IMR-90 (cell line): ENCODE data around the gene FAM229A. TPM values are rescaled to one million over a fixed set of nuclear protein-coding genes. Genes with fewer than 3 reads are reported as not detected.
A peak's percentile ranks its signal among the peaks of the same experiment; 100 is the strongest.

Source experiments
- ATAC-seq: fragments of 200-7000 bp; cut with Tn5 transposase; 2 replicates; pipeline ENCODE4 v1.9.1; 2020; ENCODE audit warnings: low read depth, mild to moderate bottlenecking, moderate library complexity
- BruUV-seq: library from RNA; stranded (reverse); fragments of 400-500 nt; replicated peaks from 2 replicates; lab custom pipeline; 2021; lab: Mats Ljungman, UMichigan
- CTCF ChIA-PET: fragments of 300-600 bp; formaldehyde crosslinking; extraction: SDS; loops from one replicate; lab custom pipeline; 2021; ENCODE audit warnings: antibody characterized with exemption; lab: Yijun Ruan, JAX
- POLR2A ChIA-PET: fragments of 300-600 bp; sonication (Branson Sonifier 250); formaldehyde crosslinking; loops from one replicate; lab custom pipeline; 2022; ENCODE audit warnings: antibody characterized with exemption; ENCODE audit not compliant: unreplicated experiment; lab: Charles Lee
- DNase-seq: peaks from one replicate; pipeline ENCODE4 v3.0.0; 2013
- H2AFZ ChIP-seq: replicated peaks from 2 replicates; pipeline ENCODE3; 2013; ENCODE audit warnings: low read length, mild to moderate bottlenecking; ENCODE audit not compliant: poor library complexity
- H2AK5ac ChIP-seq: 2 replicates; pipeline ENCODE4 v1.6.1; 2013; ENCODE audit warnings: low read depth, low read length, inconsistent platforms
- H2AK9ac ChIP-seq: replicated peaks from 2 replicates; pipeline ENCODE3; 2013; ENCODE audit warnings: mild to moderate bottlenecking, low read depth, low read length, moderate library complexity; ENCODE audit not compliant: poor library complexity
- H2BK120ac ChIP-seq: 2 replicates; pipeline ENCODE4 v1.6.1; 2013; ENCODE audit warnings: low read depth, low read length, inconsistent platforms
- H2BK15ac ChIP-seq: 3 replicates; pipeline ENCODE4 v1.6.1; 2013; ENCODE audit warnings: low read depth, low read length, inconsistent platforms
- H2BK20ac ChIP-seq: 2 replicates; pipeline ENCODE4 v1.6.1; 2013; ENCODE audit warnings: low read depth, mild to moderate bottlenecking, inconsistent platforms, low read length, moderate library complexity
- H2BK5ac ChIP-seq: 2 replicates; pipeline ENCODE4 v1.6.1; 2013; ENCODE audit warnings: mild to moderate bottlenecking, low read depth, low read length, inconsistent platforms; ENCODE audit not compliant: poor library complexity, severe bottlenecking
- H3K14ac ChIP-seq: replicated peaks from 2 replicates; pipeline ENCODE4 v1.6.1; 2013; ENCODE audit warnings: low read depth, low read length, inconsistent platforms
- H3K18ac ChIP-seq: 2 replicates; pipeline ENCODE4 v1.6.1; 2013; ENCODE audit warnings: low read depth, low read length, control low read depth
- H3K23ac ChIP-seq: 2 replicates; pipeline ENCODE4 v1.6.1; 2013; ENCODE audit warnings: low read depth, low read length, inconsistent platforms
- H3K27ac ChIP-seq: 2 replicates; pipeline ENCODE4 v1.5.1; 2013; ENCODE audit warnings: mild to moderate bottlenecking, control low read depth, low read length; ENCODE audit not compliant: insufficient read depth
- H3K27me3 ChIP-seq: 2 replicates; pipeline ENCODE4 v1.6.1; 2013; ENCODE audit warnings: low read length; ENCODE audit not compliant: control insufficient read depth, insufficient read depth
- H3K36me3 ChIP-seq: 2 replicates; pipeline ENCODE4 v1.6.1; 2013; ENCODE audit warnings: low read length, mixed read lengths; ENCODE audit not compliant: control insufficient read depth, insufficient read depth
- H3K4ac ChIP-seq: 2 replicates; pipeline ENCODE4 v1.6.1; 2013; ENCODE audit warnings: low read depth, low read length, inconsistent platforms
- H3K4me1 ChIP-seq: 2 replicates; pipeline ENCODE4 v1.6.1; 2013; ENCODE audit warnings: low read length, mixed read lengths; ENCODE audit not compliant: control insufficient read depth, insufficient read depth
- H3K4me2 ChIP-seq: 2 replicates; pipeline ENCODE4 v1.6.1; 2013; ENCODE audit warnings: low read depth, mild to moderate bottlenecking, control low read depth, low read length, moderate library complexity
- H3K4me3 ChIP-seq: 2 replicates; pipeline ENCODE4 v1.5.1; 2013; ENCODE audit warnings: low read depth, mild to moderate bottlenecking, control low read depth, low read length, moderate library complexity; ENCODE audit not compliant: insufficient read depth
- H3K56ac ChIP-seq: 2 replicates; pipeline ENCODE4 v1.6.1; 2013; ENCODE audit warnings: low read length, inconsistent platforms; ENCODE audit not compliant: insufficient read depth; ENCODE audit errors: extremely low read depth
- H3K79me1 ChIP-seq, 2 experiments: 2 replicates each; pipeline ENCODE4 v1.6.1; 2013; ENCODE audit warnings: low read length in 2 of 2, inconsistent platforms in 1 of 2, low read depth in 1 of 2
- H3K9ac ChIP-seq: 2 replicates; pipeline ENCODE4 v1.6.1; 2013; ENCODE audit warnings: low read depth, low read length, control low read depth
- H3K9me1 ChIP-seq: 2 replicates; pipeline ENCODE4 v1.6.1; 2013; ENCODE audit warnings: low read length, inconsistent platforms; ENCODE audit not compliant: insufficient read depth
- H3K9me3 ChIP-seq: 2 replicates; pipeline ENCODE4 v1.6.1; 2013; ENCODE audit warnings: low read length; ENCODE audit not compliant: control insufficient read depth, insufficient read depth
- H4K20me1 ChIP-seq: 2 replicates; pipeline ENCODE4 v1.6.1; 2013; ENCODE audit warnings: low read length, inconsistent platforms; ENCODE audit not compliant: insufficient read depth
- H4K5ac ChIP-seq: 2 replicates; pipeline ENCODE4 v1.6.1; 2013; ENCODE audit warnings: mild to moderate bottlenecking, low read depth, low read length, control low read depth
- H4K8ac ChIP-seq, 2 experiments: 2 replicates each; pipeline ENCODE4 v1.6.1; 2013; ENCODE audit warnings: low read depth in 2 of 2, low read length in 2 of 2, control low read depth in 1 of 2, inconsistent platforms in 1 of 2
- H4K91ac ChIP-seq: 2 replicates; pipeline ENCODE4 v1.6.1; 2013; ENCODE audit warnings: low read depth, low read length, inconsistent platforms; ENCODE audit not compliant: insufficient read depth
- BHLHE40 ChIP-seq: fragments of 150-350 bp; IDR thresholded peaks from 2 replicates; pipeline ENCODE4 v1.6.1; 2016; ENCODE audit warnings: mild to moderate bottlenecking, low read depth, low read length
- SMC3 ChIP-seq: fragments of 150-350 bp; IDR thresholded peaks from 2 replicates; pipeline ENCODE4 v1.6.1; 2016; ENCODE audit warnings: low read depth, mild to moderate bottlenecking, antibody characterized with exemption, low read length, moderate library complexity
- WGBS, 2 experiments: methylation state at CpG; one replicate each; pipeline versions ENCODE4 v1.1.5 to v1.1.7; 2013; ENCODE audit warnings: missing lambda C conversion rate in 2 of 2; ENCODE audit not compliant: insufficient read length in 1 of 2; ENCODE audit errors: extremely low coverage in 2 of 2; 5-methylcytosine and 5-hydroxymethylcytosine counted together
- dilution Hi-C: fragments of 300-500 bp; cut with HindIII; formaldehyde crosslinking; loops from one replicate; pipeline ENCODE4 v1.14.3; 2018; ENCODE audit warnings: low sequenced_read_pairs; ENCODE audit not compliant: unreplicated experiment
- in situ Hi-C: fragments of 300-500 bp; cut with MboI; formaldehyde crosslinking; loops from 3 replicates; pipeline ENCODE4 v1.14.3; 2019; ENCODE audit warnings: low sequenced_read_pairs, inconsistent platforms, mixed read lengths
- intact Hi-C: fragments of 100-400 bp; cut with micrococcal nuclease; formaldehyde crosslinking; loops from 2 replicates; pipeline ENCODE4 v1.10.0; 2022
- polyA plus RNA-seq, 3 experiments: library from polyadenylated mRNA; depleted of rRNA; stranded (reverse); fragments of >200 nt; gene quantifications; 2 replicates each; pipeline ENCODE4 v1.2.3, GENCODE V29; 2012; ENCODE audit warnings: low replicate concordance in 1 of 3
- total RNA-seq: library from RNA; depleted of rRNA; stranded (reverse); fragments of >200 nt; gene quantifications from 2 replicates; pipeline ENCODE4 v1.2.3, GENCODE V29; 2012
- TF ChIP-seq, protein P1 (sequence below): fragments of 150-350 bp; IDR thresholded peaks from 2 replicates; pipeline ENCODE4 v1.6.1; 2017; ENCODE audit warnings: mild to moderate bottlenecking, antibody characterized with exemption, low read length, low read depth

Gene FAM229A
- total and polyA plus RNA-seq, 2 of the 4 experiments (the other 2 are of a cell fraction): 0.36 to 4.3 TPM

DNA sequence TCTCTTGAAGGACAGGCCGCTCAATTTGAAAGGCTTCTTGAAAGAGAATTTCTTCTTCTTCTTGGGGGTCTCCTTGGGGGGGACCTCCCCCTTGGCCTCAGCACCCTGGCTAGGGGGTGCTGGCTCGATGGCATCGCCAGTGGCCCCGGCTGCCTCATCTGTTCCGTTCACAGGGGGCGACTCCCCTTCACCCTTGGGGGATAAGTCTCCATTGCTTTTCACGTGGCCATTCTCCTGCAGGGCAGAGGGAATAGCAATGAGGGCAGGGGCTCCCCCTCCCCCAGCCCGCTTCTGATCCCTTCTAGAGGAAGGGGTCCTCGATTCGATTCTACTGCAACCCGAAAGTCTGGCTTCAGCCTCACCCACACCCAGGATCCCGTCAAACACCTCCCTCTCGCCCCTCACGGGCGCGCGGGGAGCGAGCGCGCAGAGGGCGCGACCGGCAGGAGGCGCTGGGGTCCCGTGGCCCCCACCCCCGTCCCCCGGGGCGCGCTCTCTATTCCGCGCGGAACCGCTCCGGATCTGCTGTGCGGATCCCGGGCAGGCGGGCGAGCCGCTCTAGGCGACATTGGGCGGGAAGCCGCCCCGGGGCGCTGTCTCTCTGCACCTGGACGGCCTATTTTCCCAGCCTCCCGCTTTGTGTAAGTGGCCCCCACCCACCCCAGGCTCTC, 27.3 kb downstream of the FAM229A start (continued):
- peak; percentile 61 for TF ChIP-seq SMC3

DNA sequence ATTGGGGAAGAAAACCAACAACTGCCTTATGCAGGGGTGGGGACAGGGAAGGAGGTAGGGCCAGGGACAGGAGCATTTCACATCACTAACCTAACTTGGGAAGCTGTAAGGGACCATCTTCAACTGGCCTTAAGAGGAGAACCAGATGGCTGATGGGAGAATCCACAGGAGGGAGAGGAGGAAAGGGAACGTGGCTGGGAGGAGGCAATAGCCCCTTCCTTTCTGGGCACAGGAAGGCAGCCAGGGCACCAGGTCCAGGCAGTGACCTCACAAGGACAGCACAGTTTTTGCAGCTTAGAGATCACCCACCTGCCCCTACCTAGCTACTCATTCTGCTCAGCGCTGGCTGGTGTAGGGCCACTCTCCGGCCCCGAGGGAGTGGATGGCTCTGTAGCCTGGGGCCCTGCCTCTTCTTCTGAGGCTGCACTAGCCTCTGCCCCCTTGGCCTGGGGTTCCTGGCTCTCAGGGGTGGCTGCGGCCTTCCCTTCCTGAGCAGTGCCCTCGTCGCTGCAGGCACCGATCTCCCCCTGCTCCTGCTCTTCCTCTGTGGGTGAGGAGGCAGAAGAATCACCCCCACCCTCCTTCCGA, 27.9 kb downstream of the FAM229A start:
- peak overlapping the region; percentile 77 for H3K4ac ChIP-seq
- H3K23ac ChIP-seq: peak overlapping the region; percentile 50
- CTCF ChIA-PET: interaction anchor here (0.7 kb wide), 1 partner anchor 119 kb away, joined by 3 read pairs; no protein-coding TSS in a partner anchor
- H3K79me1 ChIP-seq: peaks cover 19 to 55% of the 10 kb centered on the region in 2 experiments; a peak in 3 of 4 replicates
- peaks cover 49% of the 10 kb centered on the region for H3K36me3 ChIP-seq
- peak overlapping the region; percentile 66 for H2AK5ac ChIP-seq
- no peak for TF ChIP-seq BHLHE40
- TF ChIP-seq, protein P1, sequence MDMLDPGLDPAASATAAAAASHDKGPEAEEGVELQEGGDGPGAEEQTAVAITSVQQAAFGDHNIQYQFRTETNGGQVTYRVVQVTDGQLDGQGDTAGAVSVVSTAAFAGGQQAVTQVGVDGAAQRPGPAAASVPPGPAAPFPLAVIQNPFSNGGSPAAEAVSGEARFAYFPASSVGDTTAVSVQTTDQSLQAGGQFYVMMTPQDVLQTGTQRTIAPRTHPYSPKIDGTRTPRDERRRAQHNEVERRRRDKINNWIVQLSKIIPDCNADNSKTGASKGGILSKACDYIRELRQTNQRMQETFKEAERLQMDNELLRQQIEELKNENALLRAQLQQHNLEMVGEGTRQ: no peak
- peak overlapping the region; percentile 85 for H3K4me3 ChIP-seq
- dilution Hi-C loops: no loop called here
- H2BK120ac ChIP-seq: no peak overlapping the region
- peak overlapping the region; percentile 24 for H2AFZ ChIP-seq
- H4K8ac ChIP-seq: no peak overlapping the region
- H2BK5ac ChIP-seq: no peak overlapping the region
- no peak overlapping the region for H2BK15ac ChIP-seq
- no peaks in the 10 kb centered on the region for H3K9me3 ChIP-seq
- peaks cover 6% of the 10 kb centered on the region for H3K4me1 ChIP-seq
- peak overlapping the region; percentile 81 for H3K9ac ChIP-seq
- H3K18ac ChIP-seq: no peak overlapping the region
- WGBS, 2 experiments: no CpG with 5 or more reads among the region's 9 CpGs
- POLR2A ChIA-PET: no interaction called here
- no peak overlapping the region for H3K56ac ChIP-seq
- H3K27ac ChIP-seq: peak overlapping the region; percentile 44
- no peak; the same call in 1 of the 2 replicates for ATAC-seq
- no peak overlapping the region for H4K5ac ChIP-seq
- peaks cover 34% of the 10 kb centered on the region for H4K20me1 ChIP-seq
- intact Hi-C loops: loop anchor here (1.0 to 5.0 kb wide), 2 partner anchors 92 to 119 kb away; no protein-coding TSS in a partner anchor
- no peak for DNase-seq
- H3K9me1 ChIP-seq: peaks cover 12% of the 10 kb centered on the region; the same call in 1 of the 2 replicates
- in situ Hi-C loops: no loop called here
- H2BK20ac ChIP-seq: no peak overlapping the region
- no peaks in the 10 kb centered on the region for H3K27me3 ChIP-seq
- H4K91ac ChIP-seq: no peak overlapping the region
- peak overlapping the region; percentile 85 for H3K14ac ChIP-seq
- BruUV-seq: no TSS peak
- H3K4me2 ChIP-seq: peak overlapping the region; percentile 95
- peak overlapping the region; percentile 97 for H2AK9ac ChIP-seq
